Measurements from ENCODE around the gene ZNF48. TPM values are rescaled to one million over a fixed set of nuclear protein-coding genes. Genes with fewer than 3 reads are reported as not detected.

ZNF48 gene
- total RNA-seq, 1 donor from 2014 or later = 32.0 TPM

- no peak for DNase-seq
Measured at GRCh38 chr16:30444231-30445148, 49.3 kb downstream of the ZNF48 start.

- DNase-seq = no peak
Measured at GRCh38 chr16:30445149-30445407, 49.9 kb downstream of the ZNF48 start.

- DNase-seq = peak; percentile 94
Measured at GRCh38 chr16:30445408-30446202, 50.4 kb downstream of the ZNF48 start, which contains the start of gene SEPHS2. Gene SEPHS2 (minus strand): TSS chr16:30445874. CDS start chr16:30445727, 147 bp downstream.

- no peak for DNase-seq
Measured at GRCh38 chr16:30446203-30446595, 51.0 kb downstream of the ZNF48 start.

- no peak for DNase-seq
Measured at GRCh38 chr16:30447512-30448226, 52.4 kb downstream of the ZNF48 start.

GRCh38 chr16:30449116-30449435 is 53.9 kb downstream of the ZNF48 start:
- no peak for DNase-seq

Small RNA genes within 50 kb of the gene (small RNA-seq; reads per million reads assigned to genes)
- 0.09 reads per million for gene RF00406

Other genes with a start within 250 kb of the ZNF48 start
- gene CORO1A, start 211.8 kb upstream of the ZNF48 start, total RNA-seq = 15.9 TPM
- 12.5 TPM for gene BOLA2B, start 201.8 kb upstream of the ZNF48 start, total RNA-seq
- gene SLX1A, start 201.5 kb upstream of the ZNF48 start, total RNA-seq = 13.9 TPM
- 2.3 TPM for gene SULT1A3, start 196.2 kb upstream of the ZNF48 start, total RNA-seq
- gene NPIPB13, start 146.9 kb upstream of the ZNF48 start, total RNA-seq = 0.78 TPM
- 39.8 TPM for gene CD2BP2, start 40.1 kb upstream of the ZNF48 start, total RNA-seq
- 25.6 TPM for gene TBC1D10B, start 24.9 kb upstream of the ZNF48 start, total RNA-seq
- gene MYL11, start 20.6 kb upstream of the ZNF48 start, total RNA-seq = 6.1 TPM
- under 0.01 TPM for gene SEPTIN1, start 12.9 kb upstream of the ZNF48 start, total RNA-seq
- 6.9 TPM for gene ZNF771, start 12.2 kb downstream of the ZNF48 start, total RNA-seq
- 29.8 TPM for gene DCTPP1, start 34.6 kb downstream of the ZNF48 start, total RNA-seq
- 12.3 TPM for gene SEPHS2, start 50.5 kb downstream of the ZNF48 start, total RNA-seq
- gene ITGAL, start 77.3 kb downstream of the ZNF48 start, total RNA-seq = 1.1 TPM
- 28.4 TPM for gene ZNF768, start 131.1 kb downstream of the ZNF48 start, total RNA-seq
- gene ZNF747, start 139.4 kb downstream of the ZNF48 start, total RNA-seq = 12.6 TPM
- 6.9 TPM for gene ZNF764, start 163.0 kb downstream of the ZNF48 start, total RNA-seq
- gene ZNF688, start 176.3 kb downstream of the ZNF48 start, total RNA-seq = 5.9 TPM
- 16.1 TPM for gene ZNF785, start 190.3 kb downstream of the ZNF48 start, total RNA-seq
- gene ZNF689, start 215.0 kb downstream of the ZNF48 start, total RNA-seq = 8.9 TPM